HepG2 (cell line): ENCODE data around the gene NOG. TPM values are rescaled to one million over a fixed set of nuclear protein-coding genes. Genes with fewer than 3 reads are reported as not detected.

ENCODE experiments used
- ARHGAP35 ChIP-seq: sonication (generic); formaldehyde crosslinking; IDR thresholded peaks from 2 replicates; pipeline ENCODE4 v1.9.0; 2022; ENCODE audit warnings: mild to moderate bottlenecking, inconsistent platforms, moderate library complexity, missing genetic modification reagents, borderline replicate concordance
- BATF2 ChIP-seq: sonication (generic); formaldehyde crosslinking; IDR thresholded peaks from 2 replicates; pipeline ENCODE4 v1.8.0; 2022; ENCODE audit warnings: mild to moderate bottlenecking, missing genetic modification reagents, moderate library complexity
- BCL3 ChIP-seq: sonication (generic); formaldehyde crosslinking; IDR thresholded peaks from 2 replicates; pipeline ENCODE4 v1.5.1; 2020; ENCODE audit warnings: mild to moderate bottlenecking, missing genetic modification reagents, moderate library complexity
- CSRNP1 ChIP-seq: sonication (generic); formaldehyde crosslinking; IDR thresholded peaks from 2 replicates; pipeline ENCODE4 v1.8.1; 2023; ENCODE audit warnings: mild to moderate bottlenecking, missing genetic modification reagents
- DRAP1 ChIP-seq: IDR thresholded peaks from 2 replicates; pipeline ENCODE4 v1.6.1; 2016; ENCODE audit warnings: missing genetic modification reagents, missing compliant biosample characterization
- HDAC6 ChIP-seq: fragments of 200-600 bp; sonication (generic); IDR thresholded peaks from 2 replicates; pipeline ENCODE4 v1.7.0; 2017; ENCODE audit warnings: mild to moderate bottlenecking, antibody characterized with exemption, low read length, low read depth
- KMT2A ChIP-seq: sonication (generic); formaldehyde crosslinking; IDR thresholded peaks from 2 replicates; pipeline ENCODE4 v1.4.0; 2020; ENCODE audit warnings: missing genetic modification reagents
- SNAPC5 ChIP-seq: sonication (generic); formaldehyde crosslinking; IDR thresholded peaks from 2 replicates; pipeline ENCODE4 v1.8.1; 2023; ENCODE audit warnings: mild to moderate bottlenecking, missing genetic modification reagents, borderline replicate concordance
- YEATS2 ChIP-seq: sonication (generic); formaldehyde crosslinking; IDR thresholded peaks from 2 replicates; pipeline ENCODE4 v1.4.0; 2020; ENCODE audit warnings: missing genetic modification reagents, borderline replicate concordance
- ZNF251 ChIP-seq: sonication (generic); formaldehyde crosslinking; IDR thresholded peaks from 2 replicates; pipeline ENCODE4 v1.9.0; 2021; ENCODE audit warnings: mild to moderate bottlenecking, missing genetic modification reagents
- ZNF280B ChIP-seq: sonication (generic); formaldehyde crosslinking; IDR thresholded peaks from 2 replicates; pipeline ENCODE4 v1.5.0; 2020; ENCODE audit warnings: missing genetic modification reagents, mild to moderate bottlenecking, borderline replicate concordance
- ZNF614 ChIP-seq: IDR thresholded peaks from 2 replicates; pipeline ENCODE4 v1.6.1; 2018; ENCODE audit warnings: missing biosample characterization, missing genetic modification reagents, inconsistent platforms, borderline replicate concordance
- ZNF674 ChIP-seq: sonication (generic); formaldehyde crosslinking; IDR thresholded peaks from 2 replicates; pipeline ENCODE4 v1.5.0; 2020; ENCODE audit warnings: low read depth, mild to moderate bottlenecking, missing genetic modification reagents
- ZNF687 ChIP-seq: sonication (generic); formaldehyde crosslinking; IDR thresholded peaks from 2 replicates; pipeline ENCODE4 v1.5.1; 2020; ENCODE audit warnings: mild to moderate bottlenecking, missing genetic modification reagents, moderate library complexity
- ZNF704 ChIP-seq: sonication (generic); formaldehyde crosslinking; IDR thresholded peaks from 2 replicates; pipeline ENCODE4 v1.8.1; 2023; ENCODE audit warnings: mild to moderate bottlenecking, inconsistent platforms, moderate library complexity, missing genetic modification reagents, borderline replicate concordance
- polyA plus RNA-seq, 8 experiments: library from polyadenylated mRNA; depleted of rRNA in 3 of 8; stranded (reverse) in 7 of 8; unstranded in 1 of 8; fragments of >200 nt; fragmentation: Illumina TruSeq in 4 of 8; extraction: Trizol in 4 of 8; gene quantifications; 2 replicates each; pipeline versions ENCODE4 v1.2.1 to v1.2.3, GENCODE V29; 2011 to 2016; ENCODE audit warnings: low read depth in 4 of 8, missing spikeins in 1 of 8, mixed read lengths in 1 of 8; ENCODE audit not compliant: insufficient read depth in 1 of 8
- total RNA-seq, 5 experiments: library from RNA; depleted of rRNA; stranded (reverse); fragments of >200 nt; fragmentation: Illumina TruSeq; extraction: Trizol; gene quantifications; 2 replicates each; pipeline ENCODE4 v1.2.3, GENCODE V29; 2016; ENCODE audit warnings: low read depth in 1 of 5

Gene NOG
- total and polyA plus RNA-seq, 2 of the 13 experiments (the other 11 are each of a cell fraction or from before 2014, with no cell fraction given), result not detected

GRCh38 chr17:56594320-56595107 lies 1.0 kb downstream of the NOG start (continued):
- no peak for TF ChIP-seq DRAP1 (CRISPR knock-in tag)
- peak; percentile 45 for TF ChIP-seq ZNF687 (CRISPR knock-in tag)
- TF ChIP-seq HDAC6, result no peak
- no peak for TF ChIP-seq YEATS2 (CRISPR knock-in tag)
- TF ChIP-seq ZNF280B (CRISPR knock-in tag), result 0 out of 2 replicates have a peak, but pooled peaks have one; percentile 40
- no peak for TF ChIP-seq CSRNP1 (CRISPR knock-in tag)
- no peak for TF ChIP-seq ZNF674 (CRISPR knock-in tag)
- TF ChIP-seq BATF2 (CRISPR knock-in tag), result no peak
- no peak for TF ChIP-seq KMT2A (CRISPR knock-in tag)
- no peak for TF ChIP-seq ZNF251 (CRISPR knock-in tag)
- TF ChIP-seq ARHGAP35, result no peak
- 0 out of 2 replicates have a peak, but pooled peaks have one; percentile 0 for TF ChIP-seq BCL3
- no peak for TF ChIP-seq ZNF704 (CRISPR knock-in tag)
- no peak for TF ChIP-seq SNAPC5
- TF ChIP-seq ZNF614 (CRISPR knock-in tag), result no peak
